Measurements from ENCODE around the gene KRTAP10-12. TPM values are rescaled to one million over a fixed set of nuclear protein-coding genes. Genes with fewer than 3 reads are reported as not detected.

Gene KRTAP10-12
- not detected in 5 replicates for total RNA-seq (2022; extraction: Qiagen RNA extraction)

GRCh38 chr21:44697172-44697810, at the start of gene KRTAP10-12:
Gene KRTAP10-12 (plus strand): TSS chr21:44697172. CDS start chr21:44697202, 30 bp downstream.

GRCh38 chr21:44654576-44655175, 42.3 kb upstream of the KRTAP10-12 start, which contains the start of gene KRTAP12-4:
Gene KRTAP12-4 (minus strand): TSS chr21:44654659. CDS start chr21:44654614, 45 bp downstream.

GRCh38 chr21:44657635-44658540, 39.1 kb upstream of the KRTAP10-12 start, which contains the start of gene KRTAP12-3:
Gene KRTAP12-3 (plus strand): TSS chr21:44657932. CDS start chr21:44657980, 48 bp downstream.

GRCh38 chr21:44666401-44667320, 30.3 kb upstream of the KRTAP10-12 start, which contains the start of gene KRTAP12-2:
Gene KRTAP12-2 (minus strand): TSS chr21:44666927. CDS start chr21:44666886, 41 bp downstream.

GRCh38 chr21:44681861-44682579, 15.0 kb upstream of the KRTAP10-12 start, which contains the start of gene KRTAP12-1:
Gene KRTAP12-1 (minus strand): TSS chr21:44682163. CDS start chr21:44682123, 40 bp downstream.

GRCh38 chr21:44711327-44712202, 14.6 kb downstream of the KRTAP10-12 start, which contains the start of gene TSPEAR:
Gene TSPEAR (minus strand): TSS chr21:44711572. CDS start chr21:44711514, 58 bp downstream.

Other genes with a start within 250 kb of the KRTAP10-12 start
- gene LRRC3, start 241.7 kb upstream of the KRTAP10-12 start, total RNA-seq (2022; extraction: Qiagen RNA extraction), result 1.7 to 2.5 TPM (median 2.4 TPM) in 5 replicates
- gene KRTAP10-1, start 157.0 kb upstream of the KRTAP10-12 start, total RNA-seq (2022; extraction: Qiagen RNA extraction), result not detected in 5 replicates
- gene KRTAP10-2, start 145.7 kb upstream of the KRTAP10-12 start, total RNA-seq (2022; extraction: Qiagen RNA extraction), result not detected in 5 replicates
- not detected in 5 replicates for gene KRTAP10-3, start 138.4 kb upstream of the KRTAP10-12 start, total RNA-seq (2022; extraction: Qiagen RNA extraction)
- not detected in 5 replicates for gene KRTAP10-4, start 123.4 kb upstream of the KRTAP10-12 start, total RNA-seq (2022; extraction: Qiagen RNA extraction)
- gene KRTAP10-5, start 116.6 kb upstream of the KRTAP10-12 start, total RNA-seq (2022; extraction: Qiagen RNA extraction), result not detected in 5 replicates
- gene KRTAP10-6, start 104.7 kb upstream of the KRTAP10-12 start, total RNA-seq (2022; extraction: Qiagen RNA extraction), result not detected in 5 replicates
- gene KRTAP10-7, start 96.6 kb upstream of the KRTAP10-12 start, total RNA-seq (2022; extraction: Qiagen RNA extraction), result not detected in 5 replicates
- not detected in 5 replicates for gene KRTAP10-8, start 85.1 kb upstream of the KRTAP10-12 start, total RNA-seq (2022; extraction: Qiagen RNA extraction)
- not detected in 5 replicates for gene KRTAP10-9, start 70.1 kb upstream of the KRTAP10-12 start, total RNA-seq (2022; extraction: Qiagen RNA extraction)
- gene KRTAP10-10, start 59.8 kb upstream of the KRTAP10-12 start, total RNA-seq (2022; extraction: Qiagen RNA extraction), result not detected in 5 replicates
- not detected in 5 replicates for gene KRTAP10-11, start 50.8 kb upstream of the KRTAP10-12 start, total RNA-seq (2022; extraction: Qiagen RNA extraction)
- not detected in 5 replicates for gene KRTAP12-4, start 42.5 kb upstream of the KRTAP10-12 start, total RNA-seq (2022; extraction: Qiagen RNA extraction)
- gene KRTAP12-3, start 39.2 kb upstream of the KRTAP10-12 start, total RNA-seq (2022; extraction: Qiagen RNA extraction), result not detected in 5 replicates
- gene KRTAP12-2, start 30.2 kb upstream of the KRTAP10-12 start, total RNA-seq (2022; extraction: Qiagen RNA extraction), result not detected in 5 replicates
- not detected in 5 replicates for gene KRTAP12-1, start 15.0 kb upstream of the KRTAP10-12 start, total RNA-seq (2022; extraction: Qiagen RNA extraction)
- gene TSPEAR, start 14.4 kb downstream of the KRTAP10-12 start, total RNA-seq (2022; extraction: Qiagen RNA extraction), result 0.04 TPM in 1 of 5 replicates, not detected in the others
- 28.1 to 33.5 TPM (median 32.3 TPM) in 5 replicates for gene UBE2G2, start 104.6 kb downstream of the KRTAP10-12 start, total RNA-seq (2022; extraction: Qiagen RNA extraction)
- gene SUMO3, start 120.9 kb downstream of the KRTAP10-12 start, total RNA-seq (2022; extraction: Qiagen RNA extraction), result 58.2 to 69.1 TPM (median 66.8 TPM) in 5 replicates
- gene PTTG1IP, start 176.5 kb downstream of the KRTAP10-12 start, total RNA-seq (2022; extraction: Qiagen RNA extraction), result 88.5 to 101 TPM (median 96.8 TPM) in 5 replicates
- 0.56 to 0.94 TPM (median 0.76 TPM) in 5 replicates for gene ITGB2, start 223.7 kb downstream of the KRTAP10-12 start, total RNA-seq (2022; extraction: Qiagen RNA extraction)
- 43.8 to 57.8 TPM (median 56.0 TPM) in 5 replicates for gene SLX9, start 242.9 kb downstream of the KRTAP10-12 start, total RNA-seq (2022; extraction: Qiagen RNA extraction)

All from A549 treated with dexamethasone at 1 μM for 4 hours (cell line).